ENCODE results near the gene PDE6D. TPM values are rescaled to one million over a fixed set of nuclear protein-coding genes. Genes with fewer than 3 reads are reported as not detected.

The PDE6D gene
- total and polyA plus RNA-seq, 2 of the 13 experiments (the other 11 are each of a cell fraction or from before 2014, with no cell fraction given) = 14.1 to 23.2 TPM

GRCh38 chr2:231713730-231714638 lies 67.1 kb downstream of the PDE6D start (continued):
- 0 out of 2 replicates have a peak, but pooled peaks have one; percentile 36 for TF ChIP-seq YEATS2 (CRISPR knock-in tag; IDR thresholded peaks at IDR 0.05; ENCODE audit: borderline replicate concordance)
- no peak for TF ChIP-seq SETDB1 (CRISPR knock-in tag; IDR thresholded peaks at IDR 0.05; ENCODE audit: borderline replicate concordance)
- TF ChIP-seq HOXA3 (CRISPR knock-in tag; IDR thresholded peaks at IDR 0.05) = peak; percentile 80; the same call in 1 of the 2 replicates
- TF ChIP-seq ZNF513 (CRISPR knock-in tag; conservative IDR thresholded peaks at IDR 0.05) = no peak
- TF ChIP-seq, protein P1, sequence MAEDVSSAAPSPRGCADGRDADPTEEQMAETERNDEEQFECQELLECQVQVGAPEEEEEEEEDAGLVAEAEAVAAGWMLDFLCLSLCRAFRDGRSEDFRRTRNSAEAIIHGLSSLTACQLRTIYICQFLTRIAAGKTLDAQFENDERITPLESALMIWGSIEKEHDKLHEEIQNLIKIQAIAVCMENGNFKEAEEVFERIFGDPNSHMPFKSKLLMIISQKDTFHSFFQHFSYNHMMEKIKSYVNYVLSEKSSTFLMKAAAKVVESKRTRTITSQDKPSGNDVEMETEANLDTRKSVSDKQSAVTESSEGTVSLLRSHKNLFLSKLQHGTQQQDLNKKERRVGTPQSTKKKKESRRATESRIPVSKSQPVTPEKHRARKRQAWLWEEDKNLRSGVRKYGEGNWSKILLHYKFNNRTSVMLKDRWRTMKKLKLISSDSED (CRISPR knock-in tag; IDR thresholded peaks at IDR 0.05) = no peak
- TF ChIP-seq ARHGAP35 (CRISPR knock-in tag; IDR thresholded peaks at IDR 0.05; ENCODE audit: borderline replicate concordance) = 0 out of 2 replicates have a peak, but pooled peaks have one; percentile 25
- 0 out of 2 replicates have a peak, but pooled peaks have one; percentile 33 for TF ChIP-seq ATF6 (CRISPR knock-in tag; conservative IDR thresholded peaks at IDR 0.05)
- peak; percentile 100 for TF ChIP-seq RBM22 (optimal IDR thresholded peaks at IDR 0.05; ENCODE audit: low read length)
- TF ChIP-seq ELF3 (CRISPR knock-in tag; IDR thresholded peaks at IDR 0.05) = 0 out of 2 replicates have a peak, but pooled peaks have one; percentile 39
- TF ChIP-seq TBX3 (IDR thresholded peaks at IDR 0.05; ENCODE audit: borderline replicate concordance) = no peak
- TF ChIP-seq SOX6 (IDR thresholded peaks at IDR 0.05) = no peak
- TF ChIP-seq SOX6 (CRISPR knock-in tag; IDR thresholded peaks at IDR 0.05) = peak; percentile 49; the same call in 1 of the 2 replicates
- TF ChIP-seq ZSCAN22 (CRISPR knock-in tag; IDR thresholded peaks at IDR 0.05) = no peak
- 0 out of 2 replicates have a peak, but pooled peaks have one; percentile 7 for TF ChIP-seq PAXIP1 (CRISPR knock-in tag; conservative IDR thresholded peaks at IDR 0.05)
- TF ChIP-seq KDM5B (CRISPR knock-in tag; IDR thresholded peaks at IDR 0.05; ENCODE audit: borderline replicate concordance) = peak; percentile 41; the same call in 1 of the 2 replicates
- no peak for TF ChIP-seq TCF7L2 (IDR thresholded peaks at IDR 0.05; ENCODE audit: low read depth, low read length)
- TF ChIP-seq, protein P2, sequence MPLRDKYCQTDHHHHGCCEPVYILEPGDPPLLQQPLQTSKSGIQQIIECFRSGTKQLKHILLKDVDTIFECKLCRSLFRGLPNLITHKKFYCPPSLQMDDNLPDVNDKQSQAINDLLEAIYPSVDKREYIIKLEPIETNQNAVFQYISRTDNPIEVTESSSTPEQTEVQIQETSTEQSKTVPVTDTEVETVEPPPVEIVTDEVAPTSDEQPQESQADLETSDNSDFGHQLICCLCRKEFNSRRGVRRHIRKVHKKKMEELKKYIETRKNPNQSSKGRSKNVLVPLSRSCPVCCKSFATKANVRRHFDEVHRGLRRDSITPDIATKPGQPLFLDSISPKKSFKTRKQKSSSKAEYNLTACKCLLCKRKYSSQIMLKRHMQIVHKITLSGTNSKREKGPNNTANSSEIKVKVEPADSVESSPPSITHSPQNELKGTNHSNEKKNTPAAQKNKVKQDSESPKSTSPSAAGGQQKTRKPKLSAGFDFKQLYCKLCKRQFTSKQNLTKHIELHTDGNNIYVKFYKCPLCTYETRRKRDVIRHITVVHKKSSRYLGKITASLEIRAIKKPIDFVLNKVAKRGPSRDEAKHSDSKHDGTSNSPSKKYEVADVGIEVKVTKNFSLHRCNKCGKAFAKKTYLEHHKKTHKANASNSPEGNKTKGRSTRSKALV (CRISPR knock-in tag; IDR thresholded peaks at IDR 0.05) = peak; percentile 59; the same call in 1 of the 2 replicates
